CD4-positive, alpha-beta T cell treated with Interleukin-4 for 4 hours (primary cell): ENCODE results near the gene KRTAP19-5.
"Not testable (repeated sequence)": the region's sequence is repeated elsewhere in the genome, so short reads cannot be mapped to it uniquely, and the experiment has no call there.

Experiments
- DNase-seq: peaks from one replicate; pipeline ENCODE4 v3.0.0-alpha.2; 2020

Gene KRTAP19-5

GRCh38 chr21:30502041-30502440 lies at the start of gene KRTAP19-5:
Gene KRTAP19-5, minus strand, starts transcription at chr21:30502141. Its CDS starts 51 bp downstream, at chr21:30502090.
- no peak for DNase-seq

DNA sequence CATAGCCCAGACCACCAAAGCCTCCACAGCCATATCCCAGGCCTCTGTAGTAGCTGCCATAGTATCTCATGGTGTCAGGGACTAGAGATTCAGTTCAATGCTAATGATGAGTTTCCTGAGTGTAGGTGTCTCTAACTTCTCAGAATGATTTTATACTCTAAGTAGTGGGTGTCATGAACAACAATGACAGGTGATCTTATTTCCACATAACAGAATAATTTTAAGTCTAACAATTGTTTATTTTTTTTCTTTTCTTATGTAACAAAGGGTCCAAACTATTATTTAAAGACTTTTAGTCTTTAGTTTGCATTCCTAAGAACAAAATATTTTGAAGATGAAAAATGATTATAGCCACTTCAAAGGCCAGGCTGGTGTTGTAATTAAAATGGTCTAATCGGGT lies 39.8 kb upstream of the KRTAP19-5 start, which contains the start of gene KRTAP19-6:
KRTAP19-6 (minus strand) TSS at position 101 of the 400 bp plus-strand sequence; CDS start at position 70, 31 bp downstream.
- DNase-seq: no peak

GRCh38 chr21:30518876-30519275 lies 16.9 kb upstream of the KRTAP19-5 start:
- no peak for DNase-seq

GRCh38 chr21:30515681-30516080 lies 13.7 kb upstream of the KRTAP19-5 start:
- DNase-seq: no peak

DNA sequence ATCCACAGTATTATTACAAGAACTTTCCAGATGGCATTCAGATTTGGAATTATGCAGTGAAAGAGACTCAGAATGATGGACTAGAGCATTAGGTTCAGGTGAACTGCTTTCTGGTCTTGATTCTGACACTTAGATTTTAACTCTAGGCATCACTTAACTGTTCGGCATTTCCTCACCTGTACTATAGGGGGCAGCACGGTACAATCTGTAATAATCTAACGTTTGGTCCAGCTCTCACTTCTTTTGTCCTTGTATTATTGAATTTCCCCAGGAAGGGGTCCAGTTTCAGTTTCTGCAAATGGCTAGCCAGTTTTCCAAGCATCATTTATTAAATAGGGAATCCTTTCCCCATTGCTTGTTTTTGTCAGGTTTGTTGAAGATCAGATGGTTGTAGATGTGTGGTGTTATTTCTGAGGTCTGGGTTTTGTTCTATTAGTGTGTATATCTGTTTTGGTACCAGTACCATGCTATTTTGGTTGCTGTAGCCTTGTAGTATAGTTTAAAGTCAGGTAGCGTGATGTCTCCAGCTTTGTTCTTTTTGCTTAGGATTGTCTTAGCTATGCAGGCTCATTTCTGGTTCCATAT lies 3.8 kb upstream of the KRTAP19-5 start:
- not testable (repeated sequence) for DNase-seq

DNA sequence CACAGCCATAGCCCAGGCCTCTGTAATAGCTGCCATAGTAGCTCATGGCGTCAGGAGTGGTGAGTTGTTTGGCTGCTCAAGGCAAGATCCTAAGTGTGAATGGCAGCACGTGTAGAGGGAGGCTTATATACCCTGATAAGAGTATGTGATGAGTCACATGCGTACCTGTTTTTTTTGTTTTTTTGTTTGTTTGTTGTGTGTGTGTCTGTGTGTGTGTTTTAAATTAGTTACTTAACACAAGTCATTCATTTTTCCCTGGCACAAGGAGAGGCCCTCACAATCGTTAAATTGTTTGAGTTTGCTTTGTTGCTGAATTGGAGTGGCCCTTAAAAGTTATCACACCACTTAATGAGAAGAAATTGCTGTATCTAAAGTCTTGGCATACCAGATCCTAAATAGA lies 4.9 kb downstream of the KRTAP19-5 start, which contains the start of gene KRTAP19-4:
KRTAP19-4 (minus strand) TSS at position 101 of the 400 bp plus-strand sequence; CDS start at position 46, 55 bp downstream.
- DNase-seq: no peak

DNA sequence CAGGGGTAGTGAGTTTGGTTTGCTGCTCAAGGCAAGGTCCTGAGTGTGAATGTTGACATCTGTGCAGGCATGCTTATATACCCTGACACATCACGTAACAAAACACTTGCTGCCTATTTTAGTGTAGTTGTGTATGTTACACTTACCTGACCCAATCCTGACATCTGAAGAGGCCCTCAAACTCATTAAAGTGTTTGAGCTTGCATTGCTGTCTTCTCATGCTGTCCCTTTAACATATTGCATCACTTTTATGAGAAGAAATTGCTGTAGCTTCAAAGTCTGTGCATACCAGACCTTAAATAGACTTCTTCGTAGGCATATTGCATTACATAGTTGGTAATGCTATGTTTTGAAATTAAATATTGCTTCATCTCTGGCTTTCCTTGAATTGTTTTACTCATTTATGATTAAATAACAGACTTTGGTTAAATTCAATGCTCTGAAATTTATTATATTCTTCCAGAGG lies 9.9 kb downstream of the KRTAP19-5 start, which contains the start of gene KRTAP19-3:
KRTAP19-3 (minus strand) TSS at position 51 of the 466 bp plus-strand sequence. CDS start 56 bp downstream, outside the sequence.
- no peak for DNase-seq

GRCh38 chr21:30487336-30487735 lies 14.6 kb downstream of the KRTAP19-5 start, which contains the start of gene KRTAP19-2:
Gene KRTAP19-2, minus strand, starts transcription at chr21:30487436. Its CDS starts 88 bp downstream, at chr21:30487348.
- DNase-seq: no peak

GRCh38 chr21:30486180-30486579 lies 15.8 kb downstream of the KRTAP19-5 start:
- DNase-seq: no peak

DNA sequence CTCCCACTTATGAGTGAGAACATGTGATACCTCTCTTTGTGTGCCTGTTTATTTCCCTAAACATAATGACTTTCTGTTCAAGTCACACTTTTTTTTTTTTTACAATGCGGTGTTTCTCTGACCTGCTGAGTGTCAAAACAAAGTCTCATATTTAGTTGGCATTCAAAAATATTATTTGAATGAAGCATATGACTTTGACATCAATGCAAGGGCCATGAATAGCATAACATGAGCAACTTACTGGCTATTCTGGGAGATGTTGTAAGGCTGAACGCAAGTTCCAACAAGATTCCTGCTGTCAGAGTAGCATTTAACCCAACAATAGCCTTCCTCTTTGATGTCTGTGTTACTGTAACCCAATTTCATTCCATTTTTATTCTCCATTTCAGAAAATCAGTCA lies 19.8 kb downstream of the KRTAP19-5 start:
- DNase-seq: no peak

DNA sequence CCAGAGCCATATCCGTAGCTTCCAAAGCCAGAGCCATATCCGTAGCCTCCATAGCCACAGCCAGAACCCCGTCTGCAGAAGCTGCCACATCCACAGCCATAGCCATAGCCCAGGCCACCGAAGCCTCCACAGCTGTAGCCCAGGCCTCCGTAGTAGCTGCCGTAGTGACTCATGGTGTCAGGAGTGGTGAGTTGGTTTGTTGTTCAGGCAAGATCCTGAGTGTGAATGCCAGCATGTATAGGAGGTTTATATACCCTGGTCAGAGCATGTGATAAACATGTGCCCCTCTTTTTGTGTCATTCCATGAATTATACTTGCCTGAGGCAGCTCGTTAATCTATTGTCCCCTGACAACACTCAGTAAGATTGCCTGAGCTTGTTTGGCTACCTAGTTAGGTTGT lies 21.8 kb downstream of the KRTAP19-5 start, which contains the start of gene KRTAP19-1:
KRTAP19-1 (minus strand) TSS at position 223 of the 400 bp plus-strand sequence; CDS start at position 173, 50 bp downstream.
- DNase-seq: no peak

DNA sequence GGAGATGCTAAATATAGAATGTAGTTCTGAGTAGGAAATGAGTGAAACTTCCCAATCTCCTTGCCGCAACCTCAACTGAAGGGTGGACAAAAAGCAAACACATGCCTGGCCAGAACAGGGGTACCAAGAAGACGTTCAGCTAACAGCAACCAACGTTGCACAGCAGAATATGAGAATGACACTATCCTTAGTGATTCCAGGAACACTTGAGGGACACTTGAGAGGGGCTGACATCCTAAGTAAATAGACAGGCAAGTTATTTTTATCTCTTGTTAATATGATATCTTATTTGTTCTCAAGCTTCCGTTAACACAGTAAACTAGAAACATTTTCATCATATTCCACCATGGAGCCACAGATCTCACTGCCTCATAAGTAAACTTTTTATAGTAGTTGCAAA lies 22.7 kb downstream of the KRTAP19-5 start:
- no peak for DNase-seq

DNA sequence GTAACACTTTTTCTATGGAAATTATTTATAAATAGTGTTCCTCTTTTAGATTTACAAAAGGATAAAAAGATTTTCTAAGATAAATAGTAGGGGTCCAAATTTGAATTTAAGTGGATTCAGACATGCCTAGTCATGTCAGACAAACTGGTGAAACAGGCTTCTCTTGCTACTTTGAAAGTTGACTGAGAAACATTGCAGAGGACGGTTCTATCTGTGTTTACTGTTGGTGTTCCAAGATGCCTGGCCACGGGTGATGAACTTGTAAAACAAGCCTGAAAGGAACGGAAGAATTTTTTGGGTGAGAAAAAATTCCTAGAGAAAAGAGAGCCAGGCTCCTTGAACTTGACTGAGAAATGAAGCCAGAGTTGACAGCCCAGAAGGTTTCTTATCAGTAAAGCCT lies 23.9 kb downstream of the KRTAP19-5 start:
- no peak for DNase-seq

DNA sequence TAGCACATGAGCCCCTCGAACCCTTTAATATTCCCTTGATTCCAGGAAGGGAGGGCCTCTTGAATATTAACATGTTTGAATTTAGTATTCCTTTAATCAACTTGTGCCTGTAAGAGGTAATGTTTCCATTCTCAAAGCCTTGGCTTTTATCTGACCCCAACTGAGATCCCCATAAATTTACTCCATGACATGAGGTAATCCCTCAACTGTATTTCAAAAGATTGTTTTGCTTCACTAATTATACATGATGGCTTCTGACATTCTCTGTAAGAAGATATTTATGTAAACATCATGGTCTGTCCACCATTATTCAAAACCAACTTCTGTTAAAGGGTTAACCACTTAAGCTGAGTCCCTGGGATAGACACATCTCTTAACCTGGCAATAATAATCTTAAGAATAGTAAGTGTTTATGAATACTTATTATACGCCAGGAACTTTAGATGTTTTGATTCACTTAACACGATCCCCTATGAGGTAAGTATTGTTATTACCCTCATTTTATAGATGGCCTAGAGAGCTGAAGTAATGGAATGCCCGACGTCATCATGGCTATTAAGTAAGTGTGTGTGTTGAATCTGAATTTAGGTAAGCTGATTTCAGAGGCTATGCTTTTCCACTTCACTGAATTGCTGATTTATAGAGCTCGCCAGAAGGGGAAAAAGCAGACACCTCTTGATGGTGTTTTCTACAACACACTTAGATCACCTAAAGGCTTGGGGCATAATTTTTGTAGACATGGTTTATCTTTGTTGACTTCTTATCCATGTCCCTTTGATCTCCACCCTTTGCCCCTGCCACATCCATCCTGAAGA lies 32.8 kb downstream of the KRTAP19-5 start:
- no peak for DNase-seq

DNA sequence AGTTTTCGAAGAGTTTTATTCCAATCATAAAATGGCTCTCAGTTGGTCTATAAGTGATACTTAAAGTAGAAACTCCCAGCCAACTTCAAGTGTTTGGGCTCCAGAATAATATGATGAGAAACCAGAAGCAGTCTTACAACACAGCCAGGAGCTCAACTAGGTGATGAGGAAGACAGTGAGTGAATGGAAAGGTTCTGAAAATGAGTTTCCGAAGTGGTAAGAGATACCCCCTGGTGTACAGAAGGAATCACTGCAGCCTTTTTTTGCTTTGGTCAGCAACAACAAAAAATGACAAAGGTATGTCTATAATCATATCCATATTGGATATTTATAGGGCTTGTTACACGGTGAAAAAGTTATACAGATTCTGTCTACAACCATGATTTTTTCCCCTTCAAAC lies 38.2 kb downstream of the KRTAP19-5 start:
- no peak for DNase-seq
